HG03280 (cell line): ENCODE measurements around the gene ATP5PD.
A peak's percentile ranks its signal among the peaks of the same experiment; 100 is the strongest.
"Not testable (repeated sequence)": the region's sequence is repeated elsewhere in the genome, so short reads cannot be mapped to it uniquely, and the experiment has no call there.

Experiments
- ATAC-seq: cut with Tn5 transposase; IDR thresholded peaks from one replicate; pipeline ENCODE4 v1.9.1; 2021; ENCODE audit warnings: mild to moderate bottlenecking, moderate library complexity; ENCODE audit not compliant: unreplicated experiment

The ATP5PD gene

GRCh38 chr17:75025398-75025734 is 21.4 kb downstream of the ATP5PD start:
- not testable (repeated sequence) for ATAC-seq

- no peak for ATAC-seq
Observed at GRCh38 chr17:75024686-75025397, 21.9 kb downstream of the ATP5PD start.

GRCh38 chr17:75020331-75021110 is 26.2 kb downstream of the ATP5PD start:
- no peak for ATAC-seq

- ATAC-seq, result no peak
Observed at GRCh38 chr17:75019710-75020109, 27.1 kb downstream of the ATP5PD start.

GRCh38 chr17:75019146-75019545 is 27.6 kb downstream of the ATP5PD start:
- ATAC-seq, result no peak

- ATAC-seq, result no peak
Observed at GRCh38 chr17:75013092-75013559, 33.6 kb downstream of the ATP5PD start.

GRCh38 chr17:75012346-75013091 is 34.2 kb downstream of the ATP5PD start, which contains the start of gene MRPL58:
MRPL58 (plus strand) TSS chr17:75012670; CDS start chr17:75012687, 17 bp downstream.
- ATAC-seq, result peak; percentile 92

GRCh38 chr17:75012096-75012345 is 34.7 kb downstream of the ATP5PD start:
- ATAC-seq, result no peak

GRCh38 chr17:75011401-75012095 is 35.2 kb downstream of the ATP5PD start:
- ATAC-seq, result no peak

GRCh38 chr17:75010683-75011400 is 35.9 kb downstream of the ATP5PD start:
- ATAC-seq, result no peak

GRCh38 chr17:75009139-75009724 is 37.5 kb downstream of the ATP5PD start:
- ATAC-seq, result no peak

- no peak for ATAC-seq
Observed at GRCh38 chr17:75008373-75008772, 38.4 kb downstream of the ATP5PD start.

GRCh38 chr17:75006653-75007052 is 40.1 kb downstream of the ATP5PD start:
- ATAC-seq, result no peak

GRCh38 chr17:75006084-75006483 is 40.7 kb downstream of the ATP5PD start:
- ATAC-seq, result not testable (repeated sequence)

- no peak for ATAC-seq
Observed at GRCh38 chr17:75005291-75005690, 41.5 kb downstream of the ATP5PD start.

- ATAC-seq, result no peak
Observed at GRCh38 chr17:75004371-75004770, 42.4 kb downstream of the ATP5PD start.

GRCh38 chr17:75003957-75004355 is 42.8 kb downstream of the ATP5PD start:
- ATAC-seq, result no peak

- no peak for ATAC-seq
Observed at GRCh38 chr17:75003070-75003956, 43.5 kb downstream of the ATP5PD start.
